BJ (cell line): Measurements from ENCODE around the gene STAC. TPM values are rescaled to one million over a fixed set of nuclear protein-coding genes. Genes with fewer than 3 reads are reported as not detected.
"Not testable (repeated sequence)": the region's sequence is repeated elsewhere in the genome, so short reads cannot be mapped to it uniquely, and the experiment has no call there.

Source experiments
- CTCF ChIA-PET: fragments of 350-600 bp; formaldehyde crosslinking; extraction: SDS; loops from one replicate; lab custom pipeline; 2021; ENCODE audit warnings: antibody characterized with exemption, inconsistent platforms; lab: Yijun Ruan, JAX
- POLR2A ChIA-PET: fragments of 300-600 bp; sonication (Branson Sonifier 250); formaldehyde crosslinking; extraction: SDS; loops from one replicate; lab custom pipeline; 2021; ENCODE audit warnings: antibody characterized with exemption; lab: Charles Lee
- DNase-seq: peaks from one replicate; pipeline ENCODE4 v3.0.0-alpha.2; 2011; ENCODE audit warnings: low read depth
- H3K27me3 ChIP-seq: 2 replicates; pipeline ENCODE4 v1.6.0; 2011; ENCODE audit warnings: low read length; ENCODE audit not compliant: control insufficient read depth, insufficient read depth
- H3K36me3 ChIP-seq: 2 replicates; pipeline ENCODE4 v1.5.1; 2011; ENCODE audit warnings: low read length; ENCODE audit not compliant: control insufficient read depth, insufficient read depth
- H3K4me3 ChIP-seq: 2 replicates; pipeline ENCODE4 v1.5.1; 2011; ENCODE audit warnings: low read depth, mild to moderate bottlenecking, control low read depth, low read length
- CTCF ChIP-seq: IDR thresholded peaks from 2 replicates; pipeline ENCODE4 v1.5.1; 2011; ENCODE audit warnings: low read depth, mild to moderate bottlenecking, control low read depth, inconsistent platforms, low read length, moderate library complexity; ENCODE audit not compliant: insufficient read depth
- polyA plus RNA-seq: library from polyadenylated mRNA; depleted of rRNA; stranded (reverse); fragments of >200 nt; gene quantifications from 2 replicates; pipeline ENCODE4 v1.2.3, GENCODE V29; 2011

The STAC gene
- polyA plus RNA-seq, 1 experiment, result 42.0 TPM

- TF ChIP-seq CTCF, result no peak
- ChIA-PET CTCF (interaction anchor here (1.0 to 2.3 kb wide), 2 partner anchors 19 to 49 kb away, joined by 3 to 5 read pairs; no protein-coding TSS in a partner anchor), POLR2A (no interaction called here)
- no peak for DNase-seq
- Histone ChIP-seq H3K27me3 (no peaks in the 10 kb centered on the region; the same call in 1 of the 2 replicates), H3K4me3 (no peak overlapping the region), H3K36me3 (no peaks in the 10 kb centered on the region)
Measured at GRCh38 chr3:36558961-36559360, 178.7 kb downstream of the STAC start.

GRCh38 chr3:36560685-36561084, 180.4 kb downstream of the STAC start:
- Histone ChIP-seq H3K27me3 (no peaks in the 10 kb centered on the region; the same call in 1 of the 2 replicates), H3K36me3 (no peaks in the 10 kb centered on the region), H3K4me3 (no peak overlapping the region)
- no peak for TF ChIP-seq CTCF
- CTCF ChIA-PET, result interaction anchor here (2.0 kb wide), 1 partner anchor 19 kb away, joined by 8 read pairs; no protein-coding TSS in a partner anchor
- DNase-seq, result no peak
- POLR2A ChIA-PET, result no interaction called here

GRCh38 chr3:36561601-36562000, 181.3 kb downstream of the STAC start:
- Histone ChIP-seq H3K4me3 (no peak overlapping the region), H3K27me3 (no peaks in the 10 kb centered on the region; the same call in 1 of the 2 replicates), H3K36me3 (no peaks in the 10 kb centered on the region)
- DNase-seq, result no peak
- ChIA-PET POLR2A (no interaction called here), CTCF (interaction anchor here (2.0 kb wide), 1 partner anchor 20 kb away, joined by 8 read pairs; no protein-coding TSS in a partner anchor)
- no peak for TF ChIP-seq CTCF

GRCh38 chr3:36562945-36563344, 182.6 kb downstream of the STAC start:
- no peak for TF ChIP-seq CTCF
- H3K27me3 ChIP-seq, result no peaks in the 10 kb centered on the region; the same call in 1 of the 2 replicates
- no peak for DNase-seq
- no peak overlapping the region for H3K4me3 ChIP-seq
- ChIA-PET CTCF (no interaction called here), POLR2A (no interaction called here)
- no peaks in the 10 kb centered on the region for H3K36me3 ChIP-seq

GRCh38 chr3:36575241-36575640, 194.9 kb downstream of the STAC start:
- H3K36me3 ChIP-seq, result no peaks in the 10 kb centered on the region
- ChIA-PET POLR2A (no interaction called here), CTCF (interaction anchor here (1.7 kb wide), 1 partner anchor 34 kb away, joined by 4 read pairs; no protein-coding TSS in a partner anchor)
- no peak overlapping the region for H3K4me3 ChIP-seq
- DNase-seq, result no peak
- no peak for TF ChIP-seq CTCF
- no peaks in the 10 kb centered on the region for H3K27me3 ChIP-seq

GRCh38 chr3:36578418-36578817, 198.1 kb downstream of the STAC start:
- H3K27me3 ChIP-seq, CTCF ChIA-PET, DNase-seq: not testable (repeated sequence)

More at GRCh38 chr3:36578418-36578817, 198.1 kb downstream of the STAC start:
- POLR2A ChIA-PET, H3K4me3 ChIP-seq, H3K36me3 ChIP-seq: not testable (repeated sequence)
